GM21447 (cell line): ENCODE results near the gene CLASP1.

Experiments used
- ATAC-seq: cut with Tn5 transposase; IDR thresholded peaks from one replicate; pipeline ENCODE4 v1.9.1; 2021; ENCODE audit not compliant: unreplicated experiment

CLASP1 gene

GRCh38 chr2:121545913-121546312, 103.3 kb downstream of the CLASP1 start:
- ATAC-seq = no peak

DNA sequence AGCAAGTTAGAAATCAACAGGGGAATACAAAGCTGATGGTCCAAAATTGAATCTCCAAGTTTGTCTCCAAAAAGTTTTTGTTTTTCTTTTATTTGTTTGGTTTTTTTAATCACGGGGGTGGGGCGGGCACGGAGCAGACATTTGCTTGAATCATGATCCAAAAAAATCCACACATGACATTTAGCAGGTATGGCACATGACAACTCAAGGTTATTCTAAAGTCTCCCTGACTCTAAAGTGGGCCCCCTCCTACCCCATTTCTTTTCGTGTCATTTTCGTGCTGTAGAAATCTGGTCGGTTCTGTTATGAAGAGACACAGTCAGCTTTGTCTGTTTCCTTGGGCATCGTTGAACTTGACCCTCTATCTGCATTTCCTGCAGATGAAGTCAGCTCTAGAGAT, 104.0 kb downstream of the CLASP1 start:
- no peak for ATAC-seq

DNA sequence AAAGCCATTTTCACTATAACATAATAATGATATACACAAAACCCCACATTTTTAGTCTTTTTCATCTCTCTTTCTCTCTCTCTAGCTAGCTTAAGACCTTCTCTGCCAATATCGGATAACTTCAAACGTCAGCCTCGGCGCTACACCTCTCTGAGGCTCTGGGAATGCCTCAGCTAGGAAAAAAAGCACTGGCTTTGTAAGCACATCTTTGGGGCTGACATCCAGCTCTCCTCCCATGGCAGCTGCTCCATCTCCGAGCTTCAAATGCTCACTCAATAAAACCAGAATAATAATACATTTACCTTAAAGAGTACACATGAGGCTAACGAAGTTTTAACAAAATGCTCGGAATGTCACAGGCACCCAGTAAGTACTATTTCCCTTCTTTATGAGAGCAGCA, 107.8 kb downstream of the CLASP1 start:
- ATAC-seq = no peak

GRCh38 chr2:121539750-121540469, 109.4 kb downstream of the CLASP1 start:
- ATAC-seq = no peak

GRCh38 chr2:121536850-121537557, 112.3 kb downstream of the CLASP1 start:
- no peak for ATAC-seq

DNA sequence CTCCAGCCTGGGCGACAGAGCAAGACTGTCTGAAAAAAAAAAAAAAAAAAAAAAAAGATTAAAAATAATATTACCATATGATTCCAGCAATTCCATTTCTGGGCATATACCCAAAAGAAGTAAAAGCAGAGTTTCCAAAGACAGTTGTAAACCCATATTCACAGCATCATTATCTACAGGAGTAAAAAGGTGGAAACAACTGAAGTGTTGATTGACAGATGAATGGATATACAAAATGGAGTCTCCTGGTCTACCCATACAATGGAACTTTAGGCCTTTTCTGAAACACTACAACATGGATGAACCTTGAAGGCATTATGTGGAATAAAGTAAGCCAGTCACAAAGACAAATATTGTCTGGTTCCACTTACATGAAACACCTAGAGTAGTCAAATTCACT, 112.9 kb downstream of the CLASP1 start:
- no peak for ATAC-seq

DNA sequence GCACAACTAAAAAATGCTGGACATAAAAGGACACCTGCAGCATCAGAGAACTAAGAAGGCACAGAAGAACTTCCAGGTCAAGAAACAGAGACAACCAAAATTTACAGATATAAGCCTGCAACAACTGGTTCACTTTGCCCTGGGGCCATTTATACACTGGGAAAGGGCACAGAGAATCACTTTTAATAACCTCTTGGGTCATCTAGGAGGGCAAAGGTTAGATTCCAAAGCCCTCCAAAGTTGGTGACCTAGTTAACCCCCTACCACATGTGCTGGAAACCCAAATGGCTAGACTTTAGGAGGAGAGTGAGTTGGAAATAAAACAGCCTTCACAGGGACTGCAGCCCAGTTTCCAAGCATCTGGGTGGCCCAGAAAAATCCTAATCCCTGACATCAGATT, 115.3 kb downstream of the CLASP1 start:
- no peak for ATAC-seq

DNA sequence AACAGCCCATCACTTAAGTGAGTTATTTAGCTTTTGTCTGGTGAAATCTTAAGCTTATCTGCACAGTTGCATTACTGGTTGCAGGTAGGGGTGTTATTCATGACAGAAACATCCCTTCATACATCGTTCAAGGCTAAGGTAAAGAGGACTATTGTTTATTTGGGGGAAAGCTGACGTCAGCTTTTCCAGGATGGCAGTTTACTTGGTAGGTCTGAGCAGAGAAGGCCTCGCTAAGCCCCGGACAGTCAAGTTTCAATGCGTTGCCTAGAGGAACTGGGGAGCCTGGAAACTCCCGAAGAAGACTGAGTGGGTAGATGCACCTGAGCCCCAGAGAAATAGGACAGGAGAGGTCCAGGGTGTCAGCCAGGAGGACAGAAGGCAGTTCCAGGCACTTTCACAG, 116.4 kb downstream of the CLASP1 start:
- no peak for ATAC-seq

DNA sequence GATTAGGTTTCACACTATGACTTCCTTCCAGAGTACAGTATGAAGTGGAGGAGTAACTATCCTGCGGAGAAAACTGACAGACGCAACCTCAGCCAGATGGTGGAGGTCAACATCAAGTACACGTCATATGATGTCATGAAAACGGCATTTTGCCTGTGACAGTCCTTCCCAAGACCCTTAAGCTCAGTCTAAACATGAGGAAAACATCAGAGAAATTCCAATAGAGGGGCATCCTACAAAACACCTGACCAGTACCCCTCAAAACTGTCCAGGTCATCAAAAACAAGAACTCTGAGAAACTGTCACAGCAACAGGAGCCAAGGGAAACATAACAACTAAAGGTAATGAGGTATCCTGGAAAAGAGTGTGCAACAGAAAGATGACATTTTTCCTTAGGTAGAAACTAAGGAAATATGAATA, 116.9 kb downstream of the CLASP1 start:
- ATAC-seq = no peak

- ATAC-seq = peak; percentile 66
These were observed 119.0 kb downstream of the CLASP1 start for GRCh38 chr2:121530212-121530705.

GRCh38 chr2:121529439-121530211, 119.6 kb downstream of the CLASP1 start:
- ATAC-seq = peak; percentile 14

DNA sequence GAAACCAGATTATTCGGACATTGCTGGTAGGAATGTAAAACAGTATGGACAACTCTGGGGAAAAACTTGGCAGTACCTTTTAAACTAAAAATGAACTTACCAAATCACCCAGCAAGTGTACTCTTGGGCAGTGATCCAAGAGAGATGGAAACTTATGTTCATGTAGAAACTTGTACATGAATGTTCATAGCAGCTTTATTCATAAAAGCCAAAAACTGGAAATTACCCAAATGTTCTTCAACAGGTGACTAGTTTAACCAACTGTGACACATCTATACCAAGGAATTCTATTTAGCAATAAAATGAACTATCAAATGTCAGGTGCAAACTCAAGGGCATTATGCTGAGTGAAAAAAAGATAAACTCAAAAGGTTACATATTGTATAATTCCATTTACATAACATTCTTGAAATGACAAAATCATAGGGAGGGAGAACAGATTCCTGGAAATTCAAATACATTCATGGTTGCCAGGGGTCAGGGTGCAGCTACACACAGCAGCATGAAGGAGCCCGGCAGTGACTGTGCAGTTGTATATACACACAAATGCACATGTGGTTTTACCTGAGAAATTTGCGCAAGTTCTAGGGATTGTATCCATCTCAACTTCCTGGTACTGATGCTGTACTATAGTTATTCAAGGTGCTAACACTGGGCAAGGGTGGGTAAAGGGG, 122.1 kb downstream of the CLASP1 start:
- no peak for ATAC-seq

GRCh38 chr2:121524685-121525425, 124.4 kb downstream of the CLASP1 start:
- ATAC-seq = no peak

DNA sequence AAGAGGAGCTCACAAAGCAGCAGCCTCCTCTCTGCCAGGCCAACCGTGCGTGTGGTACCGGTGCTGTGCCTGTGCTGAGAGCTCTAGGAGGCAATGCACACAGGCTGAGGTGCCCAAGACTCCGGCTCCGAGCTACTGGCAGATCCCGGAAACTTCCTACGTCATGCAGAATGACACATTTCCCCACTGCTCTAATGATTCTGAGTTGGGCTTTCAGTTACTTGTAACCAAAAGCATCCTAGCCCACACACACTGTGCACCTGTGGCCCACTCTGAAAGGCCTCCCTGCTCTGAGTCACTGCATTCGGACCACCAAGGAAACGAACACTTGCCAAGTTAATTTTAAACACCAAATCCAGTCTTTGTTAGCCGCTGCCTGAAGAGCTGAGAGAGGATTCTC, 127.9 kb downstream of the CLASP1 start:
- ATAC-seq = no peak

DNA sequence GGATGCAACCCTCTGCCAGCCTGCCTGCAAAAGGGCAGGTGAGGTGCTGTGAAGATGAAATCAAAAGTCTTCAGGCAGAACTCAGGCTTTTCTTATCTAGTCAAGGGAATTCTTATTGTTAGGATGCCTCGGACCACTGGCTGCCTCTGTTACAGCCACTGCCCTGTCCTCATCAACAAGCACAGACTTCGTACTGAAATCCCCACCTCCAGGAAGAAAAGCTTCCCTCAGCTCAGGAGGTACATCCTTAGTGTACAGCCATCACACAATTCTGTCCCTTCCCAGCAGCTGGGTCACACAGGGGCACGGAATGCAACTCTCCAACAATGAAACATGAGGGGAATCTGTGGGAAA, 128.6 kb downstream of the CLASP1 start:
- ATAC-seq = no peak

DNA sequence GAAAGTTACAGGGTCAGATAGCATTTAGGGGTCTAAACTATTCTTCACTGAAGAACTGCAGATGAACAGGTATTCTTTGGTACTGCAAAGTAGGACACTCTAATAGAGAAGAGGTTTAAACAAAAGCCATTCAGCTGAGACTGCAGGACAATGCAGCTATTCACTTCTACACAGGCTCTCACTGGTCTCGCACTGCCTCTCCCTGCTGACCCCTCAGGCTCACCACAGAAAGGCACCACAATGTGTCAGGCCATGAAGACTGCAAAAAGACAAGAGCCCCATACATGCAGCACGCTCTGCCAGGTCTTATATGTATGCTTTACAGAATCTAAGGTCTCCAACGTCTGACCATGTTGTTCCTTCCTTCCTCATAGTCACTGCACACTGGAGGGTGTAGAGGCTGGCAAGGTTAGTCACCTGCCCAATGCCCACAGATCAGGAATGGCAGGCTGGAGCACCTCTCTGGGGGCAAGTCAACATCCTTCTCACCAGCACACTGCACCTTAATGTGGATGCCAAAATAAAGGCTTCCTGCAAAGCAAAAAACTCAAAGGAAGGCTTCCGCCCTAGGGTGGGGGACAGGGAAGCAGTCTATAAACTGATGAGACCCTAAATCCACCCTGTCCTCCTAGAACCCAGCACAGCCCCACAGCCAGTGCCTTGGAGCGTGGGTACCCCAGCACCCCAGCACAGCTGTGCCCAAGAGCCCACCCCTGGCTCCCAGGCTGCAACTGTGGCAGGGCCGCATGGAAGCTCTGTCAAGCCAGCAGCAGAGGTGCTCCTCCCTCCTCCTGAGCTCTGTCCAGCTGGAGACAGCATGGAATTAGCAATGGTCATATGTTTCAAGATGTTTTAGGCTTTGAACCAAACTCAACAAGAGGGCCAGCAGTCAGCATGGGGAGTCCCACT, 129.3 kb downstream of the CLASP1 start:
- no peak for ATAC-seq

- no peak for ATAC-seq
These were observed 130.1 kb downstream of the CLASP1 start for GRCh38 chr2:121519153-121519552.

DNA sequence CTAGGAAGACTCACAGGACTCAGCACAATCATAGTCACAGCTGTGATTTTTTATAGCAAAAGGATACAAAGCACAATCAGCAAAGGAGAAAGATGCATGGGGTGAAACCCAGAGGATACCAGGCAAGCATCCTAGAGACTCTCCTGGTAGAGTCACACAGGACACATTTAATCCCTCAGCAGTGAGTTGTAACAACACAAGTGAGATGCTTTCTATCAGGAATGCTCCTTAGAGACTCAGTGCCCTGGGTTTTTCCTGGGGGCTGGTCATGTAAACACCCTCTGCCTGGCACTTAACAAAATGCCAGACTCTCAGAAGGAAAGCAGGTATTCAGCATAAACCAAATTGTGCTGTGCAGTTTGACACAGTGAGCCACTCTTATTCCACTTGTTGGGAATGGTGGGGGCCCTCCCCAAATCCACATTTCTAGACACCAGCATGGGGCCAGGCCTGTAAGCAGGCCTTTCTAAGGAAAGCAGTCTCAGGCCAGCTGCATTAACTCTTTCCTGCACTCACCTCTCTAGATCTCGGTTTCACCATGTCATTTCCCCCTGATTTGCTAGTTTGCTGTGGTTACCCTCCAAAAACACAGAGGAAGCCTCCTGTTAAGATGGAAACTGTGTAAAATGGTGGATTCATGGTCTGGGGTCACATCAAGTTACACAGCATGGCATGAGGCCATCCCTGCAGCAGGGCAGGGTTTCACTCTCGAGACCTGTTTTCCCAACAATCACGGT, 135.5 kb downstream of the CLASP1 start:
- ATAC-seq = no peak

- ATAC-seq = no peak
These were observed 138.4 kb downstream of the CLASP1 start for GRCh38 chr2:121510857-121511256.
